ENCODE measurements around the gene AKAP12. TPM values are rescaled to one million over a fixed set of nuclear protein-coding genes. Genes with fewer than 3 reads are reported as not detected.

AKAP12 gene, protein sequence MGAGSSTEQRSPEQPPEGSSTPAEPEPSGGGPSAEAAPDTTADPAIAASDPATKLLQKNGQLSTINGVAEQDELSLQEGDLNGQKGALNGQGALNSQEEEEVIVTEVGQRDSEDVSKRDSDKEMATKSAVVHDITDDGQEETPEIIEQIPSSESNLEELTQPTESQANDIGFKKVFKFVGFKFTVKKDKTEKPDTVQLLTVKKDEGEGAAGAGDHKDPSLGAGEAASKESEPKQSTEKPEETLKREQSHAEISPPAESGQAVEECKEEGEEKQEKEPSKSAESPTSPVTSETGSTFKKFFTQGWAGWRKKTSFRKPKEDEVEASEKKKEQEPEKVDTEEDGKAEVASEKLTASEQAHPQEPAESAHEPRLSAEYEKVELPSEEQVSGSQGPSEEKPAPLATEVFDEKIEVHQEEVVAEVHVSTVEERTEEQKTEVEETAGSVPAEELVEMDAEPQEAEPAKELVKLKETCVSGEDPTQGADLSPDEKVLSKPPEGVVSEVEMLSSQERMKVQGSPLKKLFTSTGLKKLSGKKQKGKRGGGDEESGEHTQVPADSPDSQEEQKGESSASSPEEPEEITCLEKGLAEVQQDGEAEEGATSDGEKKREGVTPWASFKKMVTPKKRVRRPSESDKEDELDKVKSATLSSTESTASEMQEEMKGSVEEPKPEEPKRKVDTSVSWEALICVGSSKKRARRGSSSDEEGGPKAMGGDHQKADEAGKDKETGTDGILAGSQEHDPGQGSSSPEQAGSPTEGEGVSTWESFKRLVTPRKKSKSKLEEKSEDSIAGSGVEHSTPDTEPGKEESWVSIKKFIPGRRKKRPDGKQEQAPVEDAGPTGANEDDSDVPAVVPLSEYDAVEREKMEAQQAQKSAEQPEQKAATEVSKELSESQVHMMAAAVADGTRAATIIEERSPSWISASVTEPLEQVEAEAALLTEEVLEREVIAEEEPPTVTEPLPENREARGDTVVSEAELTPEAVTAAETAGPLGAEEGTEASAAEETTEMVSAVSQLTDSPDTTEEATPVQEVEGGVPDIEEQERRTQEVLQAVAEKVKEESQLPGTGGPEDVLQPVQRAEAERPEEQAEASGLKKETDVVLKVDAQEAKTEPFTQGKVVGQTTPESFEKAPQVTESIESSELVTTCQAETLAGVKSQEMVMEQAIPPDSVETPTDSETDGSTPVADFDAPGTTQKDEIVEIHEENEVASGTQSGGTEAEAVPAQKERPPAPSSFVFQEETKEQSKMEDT (N-terminal part only)
- total RNA-seq (2014; rRNA removed; shearing (Covaris generic)) = 13.0 and 15.4 TPM in 2 replicates

- DNase-seq (ENCODE audit: low spot score) = peak; percentile 84
- in situ Hi-C loops (cut with HindIII; ENCODE audit: low sequenced_read_pairs) = no loop called here
These were observed at the start of gene AKAP12 for GRCh38 chr6:151239603-151240035. TSS of gene AKAP12 (plus strand) at chr6:151239967. CDS start at chr6:151240563, 596 bp downstream.

- DNase-seq (ENCODE audit: low spot score) = no peak
- in situ Hi-C loops (cut with HindIII; ENCODE audit: low sequenced_read_pairs) = no loop called here
These were observed 48.2 kb upstream of the AKAP12 start for GRCh38 chr6:151191527-151191926.

DNA sequence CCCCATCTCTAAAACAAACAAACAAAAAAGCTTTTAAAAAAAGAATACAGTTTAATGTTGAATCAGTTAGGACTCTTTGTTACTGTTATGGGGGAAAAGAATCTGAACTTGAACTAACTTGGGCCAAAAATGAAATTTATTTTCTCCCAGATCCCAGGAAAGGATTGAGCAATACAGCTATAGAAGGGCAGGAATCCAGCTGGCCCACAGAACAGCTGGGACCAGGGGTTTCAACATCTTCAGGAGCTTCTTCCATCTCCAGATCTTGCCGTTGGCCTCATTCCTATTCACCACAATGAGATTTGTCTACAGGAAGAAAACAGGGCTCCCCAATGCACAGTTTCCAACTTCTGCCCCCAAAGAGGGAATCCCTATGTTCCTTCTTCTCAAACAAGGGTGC is 43.2 kb upstream of the AKAP12 start:
- no peak for DNase-seq (ENCODE audit: low spot score)
- in situ Hi-C loops (cut with HindIII; ENCODE audit: low sequenced_read_pairs) = no loop called here

- in situ Hi-C loops (cut with HindIII; ENCODE audit: low sequenced_read_pairs) = no loop called here
- no peak for DNase-seq (ENCODE audit: low spot score)
These were observed 42.2 kb upstream of the AKAP12 start for GRCh38 chr6:151197556-151197955.

- in situ Hi-C loops (cut with HindIII; ENCODE audit: low sequenced_read_pairs) = no loop called here
- no peak for DNase-seq (ENCODE audit: low spot score)
These were observed 39.8 kb upstream of the AKAP12 start for GRCh38 chr6:151199991-151200390.

DNA sequence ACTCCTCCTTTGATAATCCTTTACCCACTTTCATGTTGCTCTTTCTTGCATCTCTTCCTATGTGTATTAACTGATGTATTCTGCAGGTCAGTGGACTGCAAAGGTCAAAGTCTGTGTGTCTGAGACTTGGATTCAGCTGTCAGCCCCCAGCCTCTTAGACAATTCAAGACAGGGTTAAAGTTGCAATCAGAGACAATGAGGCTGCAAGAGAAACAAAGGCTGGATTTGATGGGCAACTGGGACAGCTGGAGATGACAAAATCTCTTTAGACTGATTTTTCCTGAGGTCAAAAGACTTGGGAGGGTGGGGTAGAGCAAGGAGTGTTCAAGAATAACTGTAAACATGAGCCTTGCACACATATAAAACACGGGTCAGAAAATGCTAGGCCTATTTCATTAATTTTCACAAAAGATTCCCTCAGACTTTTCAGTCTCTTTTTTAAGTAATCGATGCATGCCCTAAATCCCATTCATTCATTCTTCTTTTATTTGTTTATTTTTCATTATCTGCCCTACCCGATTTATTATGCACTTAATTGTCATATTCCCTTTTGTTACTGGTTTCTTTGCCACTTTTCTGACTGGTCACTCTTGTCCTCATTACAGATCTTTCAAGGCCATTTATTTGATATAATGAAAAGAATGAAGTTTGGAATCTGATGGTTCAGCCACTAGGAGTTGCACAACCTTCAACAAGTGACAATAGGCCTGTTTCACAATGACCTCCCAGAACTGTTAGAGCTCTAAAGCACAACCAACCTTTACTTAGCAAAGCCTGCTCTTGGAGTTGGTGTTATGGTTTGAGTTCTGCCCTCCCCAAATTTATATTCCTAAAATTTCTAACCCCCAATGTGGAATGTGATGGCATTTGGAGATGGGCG is 33.8 kb upstream of the AKAP12 start:
- in situ Hi-C loops (cut with HindIII; ENCODE audit: low sequenced_read_pairs) = no loop called here
- DNase-seq (ENCODE audit: low spot score) = no peak

- no peak for DNase-seq (ENCODE audit: low spot score)
- in situ Hi-C loops (cut with HindIII; ENCODE audit: low sequenced_read_pairs) = no loop called here
These were observed 32.1 kb upstream of the AKAP12 start for GRCh38 chr6:151207674-151208073.

DNA sequence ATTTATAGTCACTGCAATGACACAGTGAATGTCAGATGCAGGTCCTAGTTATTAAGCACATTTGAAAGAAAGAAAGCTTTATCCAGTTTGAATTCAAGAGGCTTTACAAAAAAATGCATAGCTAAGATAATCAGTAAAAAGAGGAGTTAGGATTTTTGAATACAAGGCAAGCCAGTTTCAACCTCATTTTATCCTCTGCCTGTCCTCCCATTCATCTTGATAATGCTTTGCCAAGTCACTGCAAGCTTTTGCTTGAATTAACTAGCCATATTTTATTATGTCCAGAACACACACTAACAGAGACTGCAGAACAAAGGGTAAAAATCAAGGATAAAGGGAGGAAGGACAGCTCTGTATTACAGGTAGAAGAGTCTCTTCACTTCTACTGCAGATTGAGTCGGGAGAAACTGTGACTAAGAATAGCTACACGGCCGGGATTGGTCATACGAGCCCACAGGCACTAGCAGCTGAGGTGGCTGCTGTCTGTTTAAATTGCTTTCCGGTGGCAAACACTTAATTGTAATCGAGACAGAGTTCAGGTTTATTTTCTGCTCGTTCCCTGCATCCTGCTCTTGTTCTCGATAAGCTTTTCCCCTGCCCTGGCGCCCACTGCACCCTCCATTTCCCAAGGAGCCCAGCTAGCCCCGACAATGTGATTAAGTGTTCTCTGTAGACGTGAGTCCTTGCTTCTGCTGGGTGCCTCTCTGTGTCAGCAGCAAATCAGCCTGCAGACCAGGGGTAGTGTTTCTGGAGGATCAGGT is 30.5 kb upstream of the AKAP12 start:
- DNase-seq (ENCODE audit: low spot score) = peak; percentile 71
- in situ Hi-C loops (cut with HindIII; ENCODE audit: low sequenced_read_pairs) = no loop called here

- in situ Hi-C loops (cut with HindIII; ENCODE audit: low sequenced_read_pairs) = no loop called here
- DNase-seq (ENCODE audit: low spot score) = no peak
These were observed 28.7 kb upstream of the AKAP12 start for GRCh38 chr6:151211075-151211474.

- in situ Hi-C loops (cut with HindIII; ENCODE audit: low sequenced_read_pairs) = no loop called here
These were observed 26.4 kb upstream of the AKAP12 start for GRCh38 chr6:151213352-151213751.

GRCh38 chr6:151215999-151216398 is 23.8 kb upstream of the AKAP12 start:
- DNase-seq (ENCODE audit: low spot score) = no peak
- in situ Hi-C loops (cut with HindIII; ENCODE audit: low sequenced_read_pairs) = no loop called here

More at GRCh38 chr6:151213352-151213751, 26.4 kb upstream of the AKAP12 start:
- DNase-seq (ENCODE audit: low spot score) = no peak

DNA sequence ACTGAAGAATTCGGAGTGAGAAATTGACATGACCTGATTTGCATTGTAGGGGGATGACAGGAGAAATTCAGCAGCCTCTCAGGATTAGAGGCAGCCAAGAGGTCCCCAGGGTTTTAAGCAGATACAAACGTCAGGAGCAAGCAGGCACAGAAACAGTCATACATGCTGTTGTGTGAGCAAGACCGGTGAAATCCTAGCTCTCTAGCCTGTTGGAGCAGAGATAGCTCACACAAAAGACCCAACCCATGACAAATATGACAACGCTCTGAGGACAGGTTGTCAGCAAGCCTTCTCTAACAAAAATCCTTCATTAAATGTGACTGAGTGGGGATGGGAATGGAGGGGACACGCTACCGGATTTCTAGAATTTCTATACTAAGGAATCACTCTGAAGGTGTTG is 23.0 kb upstream of the AKAP12 start:
- in situ Hi-C loops (cut with HindIII; ENCODE audit: low sequenced_read_pairs) = no loop called here
- DNase-seq (ENCODE audit: low spot score) = no peak

DNA sequence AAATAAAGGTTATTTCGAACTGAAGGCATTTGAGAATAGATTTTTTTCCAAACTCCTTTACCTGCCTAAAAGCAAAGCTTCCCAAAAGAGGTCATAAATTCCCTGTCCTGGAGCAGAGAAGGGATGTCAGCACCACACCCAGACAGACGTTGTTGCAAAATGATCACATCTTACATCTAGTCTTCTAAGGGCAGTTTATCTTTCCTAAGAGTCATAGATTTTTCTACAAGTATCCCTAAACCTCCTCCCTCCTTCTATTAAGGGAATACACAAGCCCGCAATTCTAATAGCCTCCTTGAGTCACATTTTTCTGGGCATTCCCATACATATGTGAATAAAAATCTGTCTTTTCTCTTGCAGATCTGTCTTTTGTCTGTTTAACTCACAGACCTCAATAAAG is 20.6 kb upstream of the AKAP12 start:
- no peak for DNase-seq (ENCODE audit: low spot score)
- in situ Hi-C loops (cut with HindIII; ENCODE audit: low sequenced_read_pairs) = no loop called here

DNA sequence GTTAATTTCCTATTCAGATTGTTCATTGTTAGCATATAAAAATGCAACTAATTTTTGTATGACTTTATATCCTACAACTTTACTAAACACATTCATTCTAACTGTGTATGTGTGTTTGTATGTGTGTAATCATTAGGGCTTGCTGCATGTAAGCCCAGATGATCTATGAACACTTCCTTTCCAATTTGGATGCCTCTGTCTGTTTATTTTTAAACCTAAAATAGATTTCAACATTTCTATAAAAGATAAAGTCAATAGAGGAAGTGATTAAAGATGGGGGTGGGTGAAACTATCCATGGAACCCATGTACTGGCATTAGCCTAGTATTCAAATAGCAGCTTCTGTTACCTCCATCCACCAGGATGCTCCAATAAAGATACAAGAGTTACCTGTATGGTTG is 15.7 kb upstream of the AKAP12 start:
- in situ Hi-C loops (cut with HindIII; ENCODE audit: low sequenced_read_pairs) = no loop called here
- no peak for DNase-seq (ENCODE audit: low spot score)

- in situ Hi-C loops (cut with HindIII; ENCODE audit: low sequenced_read_pairs) = no loop called here
- no peak for DNase-seq (ENCODE audit: low spot score)
These were observed 13.8 kb upstream of the AKAP12 start for GRCh38 chr6:151225919-151226318.

GRCh38 chr6:151228788-151229400 is 10.9 kb upstream of the AKAP12 start:
- in situ Hi-C loops (cut with HindIII; ENCODE audit: low sequenced_read_pairs) = no loop called here
- no peak for DNase-seq (ENCODE audit: low spot score)

Measured in G401 (cell line).